ENCODE results near the gene SMC4.

- no peak for TF ChIP-seq CTCF (IDR thresholded peaks at IDR 0.05)
- TF ChIP-seq POLR2A (IDR thresholded peaks at IDR 0.05) = no peak
Measured at GRCh38 chr3:160403028-160403545, 3.6 kb downstream of the SMC4 start.

All from thyroid gland (tissue), 4 donors.